GM08714 (cell line): Measurements from ENCODE around the gene CELF1.
A peak's percentile ranks its signal among the peaks of the same experiment; 100 is the strongest.

ENCODE experiments used
- H3K4me3 ChIP-seq: fragments of 200-500 bp; sonication (Bioruptor generic); 2 replicates; pipeline ENCODE4 v1.5.1; 2014; ENCODE audit warnings: mild to moderate bottlenecking, low read length, inconsistent platforms
- ZNF274 ChIP-seq: IDR thresholded peaks from 2 replicates; pipeline ENCODE4 v1.6.1; 2012; ENCODE audit warnings: mild to moderate bottlenecking, low read depth, low read length

Gene CELF1

DNA sequence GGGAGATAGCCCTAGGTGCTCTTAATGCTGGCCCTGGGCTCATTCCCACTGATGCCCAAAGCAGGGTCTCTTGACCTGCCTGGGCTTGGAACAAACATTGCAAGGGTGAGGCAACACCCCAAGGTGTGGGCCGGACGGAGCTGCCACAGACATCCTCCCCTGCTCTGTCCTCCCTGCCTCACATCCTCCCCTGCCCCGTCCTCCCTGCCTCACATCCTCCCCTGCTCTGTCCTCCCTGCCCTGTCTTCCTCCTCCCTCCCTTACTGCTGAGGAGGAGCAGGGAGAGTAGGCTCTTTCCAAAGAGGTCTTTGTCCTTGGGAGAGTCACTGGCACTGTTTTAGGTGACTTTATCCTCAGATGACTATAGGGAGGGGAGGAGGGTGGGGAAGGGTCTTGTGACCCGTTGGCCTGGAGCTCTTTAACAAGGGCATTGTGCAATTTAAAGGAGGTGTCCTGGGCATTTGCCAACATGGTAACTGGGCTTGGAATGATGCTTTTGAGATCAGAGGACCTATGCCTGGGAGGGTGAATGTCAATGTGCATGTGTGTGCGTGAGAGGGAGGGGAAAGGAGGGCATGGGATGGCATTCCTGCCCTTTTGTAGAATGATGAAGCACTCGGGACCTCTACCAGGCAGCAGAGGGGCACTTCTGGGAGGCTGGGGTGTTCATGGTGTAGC is 34.2 kb upstream of the CELF1 start:
- H3K4me3 ChIP-seq: no peak overlapping the region
- no peak for TF ChIP-seq ZNF274

DNA sequence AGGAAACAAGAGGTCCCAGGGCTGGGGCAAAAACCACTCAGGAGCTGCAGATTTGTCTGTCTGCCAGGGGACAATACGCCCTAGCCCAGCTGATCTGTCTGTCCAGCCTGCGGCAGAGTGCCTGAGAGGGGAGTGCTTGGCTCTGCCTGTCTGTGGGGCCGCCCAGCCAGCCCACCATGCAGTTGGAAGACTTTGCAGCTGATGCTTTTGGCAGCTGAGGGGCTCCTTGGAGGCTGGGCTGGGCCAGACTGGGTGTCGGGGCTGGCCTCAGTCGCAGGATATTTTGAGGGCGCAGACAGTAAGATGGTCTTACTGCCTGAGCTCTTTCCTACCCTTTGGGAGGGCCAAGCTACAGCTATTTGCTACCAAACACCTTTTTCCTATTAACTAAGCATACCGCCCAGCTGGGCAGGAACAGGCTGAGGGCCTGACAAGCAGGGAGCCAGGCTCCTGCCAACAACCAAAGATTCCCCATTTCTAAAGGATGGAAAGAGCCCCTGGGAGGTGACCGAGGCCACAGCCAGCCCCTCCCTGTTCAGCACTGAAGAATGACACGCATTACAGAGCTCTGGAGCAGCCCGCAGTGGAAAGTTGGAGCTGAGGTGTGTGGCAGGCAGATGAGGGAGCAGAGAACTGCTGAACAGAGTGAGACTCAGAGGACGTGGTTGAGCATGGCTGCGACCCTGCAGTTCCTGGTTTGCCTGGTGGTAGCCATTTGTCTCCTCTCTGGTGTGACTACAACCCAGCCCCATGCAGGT is 33.3 kb upstream of the CELF1 start, which contains the start of gene FAM180B:
TSS of gene FAM180B (plus strand) at position 581 of the 758 bp plus-strand sequence. CDS start at position 672, 91 bp downstream.
- TF ChIP-seq ZNF274: no peak
- no peak within 1 kb of the TSS for H3K4me3 ChIP-seq

DNA sequence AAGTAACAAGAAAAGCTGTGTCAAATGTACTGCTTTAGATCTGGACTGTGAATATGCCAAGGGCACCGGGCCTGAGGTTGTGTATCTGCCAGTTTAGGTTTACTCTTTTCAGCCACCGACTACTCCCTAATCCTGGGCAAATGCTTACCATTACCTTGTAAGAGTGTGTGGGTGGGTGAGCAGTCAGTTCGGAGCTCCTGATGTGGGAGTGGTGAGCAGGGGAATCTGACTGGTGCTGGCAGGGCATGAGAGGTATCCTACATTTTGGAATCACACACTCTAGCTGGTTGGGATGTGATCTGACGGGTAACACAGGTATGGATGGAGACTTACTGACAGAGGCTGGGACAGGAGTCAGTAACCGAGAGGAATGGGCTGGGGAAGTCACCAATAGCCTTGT is 30.9 kb upstream of the CELF1 start:
- no peak overlapping the region for H3K4me3 ChIP-seq
- TF ChIP-seq ZNF274: no peak

DNA sequence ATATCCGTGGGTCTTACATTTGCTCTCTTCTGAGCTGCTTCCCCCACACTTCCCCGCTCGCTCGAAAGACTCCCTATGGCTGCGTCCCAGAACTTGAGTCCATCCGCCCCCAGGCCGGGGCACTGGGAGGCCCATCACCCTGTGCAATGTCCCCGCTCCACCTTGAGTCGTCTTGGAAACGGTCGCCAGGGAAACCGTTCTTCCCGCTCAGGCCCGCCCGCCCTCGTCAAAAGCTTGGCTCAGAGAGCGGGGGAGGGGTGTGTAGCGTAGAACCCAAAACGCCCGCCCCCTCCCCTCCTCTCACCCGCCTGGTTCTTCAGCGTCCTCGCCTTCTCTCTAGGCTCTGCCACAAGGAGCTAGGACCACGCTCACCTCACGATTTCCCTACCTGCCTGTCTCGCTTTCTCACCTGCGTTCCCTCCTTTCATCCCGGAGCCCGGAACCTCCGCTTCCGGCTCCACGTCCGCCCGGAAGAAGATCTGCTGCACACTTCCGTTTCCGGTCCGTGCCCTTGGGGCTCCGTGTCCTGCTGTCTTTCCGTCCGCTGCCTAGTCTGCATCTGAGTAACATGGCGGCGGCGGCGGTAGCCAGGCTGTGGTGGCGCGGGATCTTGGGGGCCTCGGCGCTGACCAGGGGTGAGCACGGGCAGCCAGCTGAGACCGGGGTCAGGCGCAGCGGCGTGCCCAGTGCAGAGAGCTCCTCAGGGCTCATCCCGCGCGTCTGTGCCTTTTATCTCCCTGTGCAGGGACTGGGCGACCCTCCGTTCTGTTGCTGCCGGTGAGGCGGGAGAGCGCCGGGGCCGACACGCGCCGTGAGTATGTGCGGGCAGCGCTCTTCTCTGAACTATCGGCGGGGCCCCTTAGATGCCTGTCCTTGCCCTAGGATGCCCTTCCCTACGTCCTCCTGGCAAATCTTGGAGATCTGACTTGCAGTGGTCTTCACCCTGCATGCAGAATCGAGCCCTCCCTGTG is 25.9 kb upstream of the CELF1 start, which contains the start of the genes KBTBD4 and NDUFS3:
TSS of gene KBTBD4 (minus strand) at position 447 of the 971 bp plus-strand sequence. CDS start at position 428, 19 bp downstream.
TSS of gene NDUFS3 (plus strand) at position 551 of the 971 bp plus-strand sequence. CDS start at position 569, 18 bp downstream.
- TF ChIP-seq ZNF274: no peak

DNA sequence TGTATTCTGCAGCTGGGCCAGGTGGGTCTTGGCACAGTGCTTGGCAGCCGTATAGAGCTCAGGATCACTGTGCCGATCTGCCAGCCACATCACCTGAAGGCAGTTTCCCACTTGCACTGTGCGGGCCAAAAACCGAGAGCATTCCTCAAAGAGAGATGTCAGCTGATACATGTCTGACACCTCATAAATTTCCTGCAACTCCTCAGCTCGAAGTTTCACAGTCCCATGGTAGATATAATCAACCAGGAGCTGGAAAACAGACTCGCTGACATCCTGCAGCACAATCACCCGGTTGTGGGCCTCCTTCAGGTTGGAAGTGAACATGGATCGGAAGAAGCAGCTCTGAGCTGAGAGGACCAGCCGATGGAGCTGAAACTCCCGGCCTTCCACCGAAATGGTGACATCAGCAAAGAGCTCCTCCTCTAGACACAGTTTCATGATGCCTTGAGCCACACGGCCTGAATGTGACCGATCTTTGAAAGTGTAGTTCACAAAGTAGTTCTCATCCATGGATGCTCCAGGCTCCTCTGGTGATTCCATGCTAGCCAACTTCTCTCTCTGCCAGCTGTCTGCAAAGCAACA is 24.6 kb upstream of the CELF1 start:
- H3K4me3 ChIP-seq: peak overlapping the region; percentile 98; the same call in 1 of the 2 replicates
- no peak for TF ChIP-seq ZNF274

More for the DNA sequence above, 25.9 kb upstream of the CELF1 start, which contains the start of the genes KBTBD4 and NDUFS3:
- H3K4me3 ChIP-seq: peak within 1 kb of the TSS; percentile 98

DNA sequence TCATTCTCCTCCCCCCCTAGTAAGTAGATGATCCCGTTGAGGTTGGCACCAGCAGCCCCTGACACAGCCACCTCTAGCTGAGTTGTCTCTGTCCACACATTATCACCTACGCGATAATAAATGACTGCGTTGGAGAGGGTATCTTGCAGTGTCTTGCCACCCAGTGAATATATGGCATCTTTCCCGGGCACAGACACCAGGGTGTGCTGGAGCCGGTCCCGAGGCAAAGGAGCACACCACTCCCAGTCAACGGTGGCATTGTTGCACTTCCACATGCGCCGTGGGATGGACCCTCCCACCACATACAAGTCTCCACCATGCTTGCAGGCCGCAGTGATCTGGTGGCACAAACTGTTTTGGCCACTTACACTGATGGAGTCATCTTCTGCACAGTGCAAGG is 20.4 kb upstream of the CELF1 start:
- no peak overlapping the region for H3K4me3 ChIP-seq
- TF ChIP-seq ZNF274: no peak

DNA sequence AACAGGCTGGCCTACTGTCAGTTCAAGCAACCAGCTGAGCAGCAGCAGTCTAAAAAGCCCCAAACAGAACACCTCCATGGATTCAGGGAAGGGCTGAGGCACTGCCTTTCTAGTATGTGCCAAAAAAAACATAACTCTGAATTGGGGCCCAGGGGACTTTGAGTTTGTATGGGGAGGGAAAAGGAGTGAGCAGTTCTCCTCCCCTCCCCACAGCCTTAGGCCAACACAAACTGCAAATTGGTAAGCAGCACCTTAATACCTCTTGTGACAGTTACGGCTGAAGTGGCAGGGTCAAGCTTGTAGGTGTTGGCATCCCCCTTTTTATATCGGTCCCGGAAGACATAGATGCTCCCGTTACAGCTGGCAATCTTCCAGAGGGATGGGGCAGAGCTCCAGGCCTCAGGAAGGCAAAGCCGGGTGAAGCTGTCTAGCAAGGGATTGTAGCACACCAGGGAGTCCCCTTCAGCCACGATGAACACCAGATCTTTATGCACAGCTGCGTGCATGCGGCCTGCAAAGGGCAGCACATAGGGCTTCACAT is 19.9 kb upstream of the CELF1 start:
- no peak for TF ChIP-seq ZNF274
- H3K4me3 ChIP-seq: no peak overlapping the region

DNA sequence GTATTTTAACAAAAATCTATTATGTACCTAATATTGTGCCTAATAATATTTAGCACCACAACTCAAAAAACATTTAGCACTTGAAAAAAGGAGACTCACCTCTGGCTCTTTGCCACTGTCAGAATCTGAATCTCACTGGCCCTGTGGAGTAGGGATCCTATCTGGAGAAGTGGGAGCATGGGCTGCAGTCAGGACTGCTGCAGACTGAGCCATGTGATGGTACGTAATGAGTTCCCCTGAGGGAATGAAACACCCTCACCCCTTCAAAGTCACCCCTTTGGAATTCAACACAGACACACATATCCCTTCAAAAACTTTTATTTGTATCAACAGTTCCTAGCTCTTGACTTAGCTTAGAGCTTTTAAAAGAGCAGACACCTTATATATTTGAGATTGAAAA is 19.0 kb upstream of the CELF1 start:
- TF ChIP-seq ZNF274: no peak

DNA sequence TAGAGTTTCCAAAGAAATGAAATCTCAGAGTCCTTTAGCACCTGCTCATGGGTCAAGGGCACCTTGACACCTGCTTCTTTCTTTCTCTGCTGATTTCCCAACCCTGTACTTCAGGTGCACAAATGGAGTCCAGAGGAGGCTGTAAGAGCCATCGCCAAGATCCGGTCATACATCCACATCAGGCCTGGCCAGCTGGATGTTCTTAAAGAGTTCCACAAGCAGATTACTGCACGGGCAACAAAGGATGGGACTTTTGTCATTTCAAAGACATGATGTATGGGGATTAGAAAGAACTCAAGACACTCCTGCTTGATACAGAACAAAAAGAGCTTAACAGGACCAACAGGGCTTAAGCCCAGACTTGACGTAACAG is 18.4 kb upstream of the CELF1 start:
- H3K4me3 ChIP-seq: no peak overlapping the region
- TF ChIP-seq ZNF274: no peak

More for the DNA sequence above, 19.0 kb upstream of the CELF1 start:
- no peak overlapping the region for H3K4me3 ChIP-seq

DNA sequence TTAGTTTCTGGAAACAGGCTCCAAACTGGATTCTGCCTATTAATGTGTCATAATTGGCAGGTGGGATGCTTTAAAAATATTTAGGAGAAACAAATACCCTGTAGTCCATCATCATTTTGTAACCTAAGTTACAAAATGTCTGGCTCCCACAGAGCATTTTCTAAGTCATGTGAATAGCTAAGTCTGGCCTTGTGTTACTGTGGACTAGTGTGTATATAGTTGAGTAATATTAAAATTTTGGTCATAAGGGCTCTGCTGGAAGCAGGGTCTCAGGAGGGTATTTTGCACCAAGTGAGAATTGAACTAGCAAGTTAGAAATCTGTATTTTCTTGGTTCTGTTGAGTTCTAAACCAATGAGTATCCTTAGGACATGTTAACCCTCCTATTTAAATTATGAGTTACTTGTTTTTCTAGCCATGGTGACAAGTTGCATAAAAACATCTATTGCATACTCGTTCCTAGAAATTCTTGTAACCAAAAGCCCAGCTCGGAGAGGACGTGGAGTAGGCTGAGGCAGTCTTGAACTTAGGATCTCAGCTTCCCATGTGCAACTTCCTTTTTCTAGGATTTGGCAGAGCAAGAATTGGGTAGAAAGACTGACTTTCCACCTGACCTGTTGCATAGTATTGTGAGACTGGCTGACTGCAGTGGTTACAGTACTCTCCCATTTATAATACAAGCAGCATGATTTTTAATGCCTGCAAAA is 17.9 kb upstream of the CELF1 start:
- no peak overlapping the region for H3K4me3 ChIP-seq
- no peak for TF ChIP-seq ZNF274

DNA sequence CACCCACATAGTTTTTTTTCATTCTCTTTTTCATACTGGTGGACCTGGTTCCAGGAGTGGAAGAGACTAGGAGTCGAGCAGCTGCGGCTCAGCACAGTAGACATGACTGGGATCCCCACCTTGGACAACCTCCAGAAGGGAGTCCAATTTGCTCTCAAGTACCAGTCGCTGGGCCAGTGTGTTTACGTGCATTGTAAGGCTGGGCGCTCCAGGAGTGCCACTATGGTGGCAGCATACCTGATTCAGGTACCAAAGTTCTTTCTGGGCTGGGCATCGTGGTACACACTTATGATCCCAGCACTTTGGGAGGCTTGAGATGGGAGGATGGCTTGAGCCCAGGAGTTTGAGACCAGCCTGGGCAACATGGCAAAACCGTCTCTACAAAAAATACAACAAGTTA is 16.7 kb upstream of the CELF1 start:
- no peak overlapping the region for H3K4me3 ChIP-seq
- TF ChIP-seq ZNF274: no peak

DNA sequence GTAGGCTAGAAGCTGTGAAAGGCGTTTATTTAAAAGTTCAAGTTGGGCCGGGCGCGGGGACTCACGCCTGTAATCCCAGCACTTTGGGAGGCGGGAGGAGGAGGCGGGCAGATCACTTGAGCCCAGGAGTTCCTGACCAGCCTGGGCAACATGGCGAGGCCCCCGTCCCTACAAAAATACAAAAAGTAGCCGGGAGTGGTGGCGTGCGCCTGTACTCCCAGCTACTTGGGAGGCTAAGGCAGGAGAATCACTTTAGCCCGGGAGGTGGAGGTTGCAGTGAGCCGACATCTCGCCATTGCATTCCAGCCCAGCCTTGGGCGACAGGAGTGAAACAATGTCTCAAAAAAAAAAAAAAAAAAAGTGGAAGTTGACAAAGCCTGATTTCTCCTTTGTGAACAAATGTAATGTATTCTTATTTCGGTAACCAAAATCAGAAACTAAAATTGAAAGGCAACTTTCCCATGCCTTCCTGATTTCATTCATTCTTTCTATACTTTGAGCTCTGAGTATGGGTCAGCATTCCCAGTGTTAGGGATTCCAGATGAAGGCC is 13.3 kb upstream of the CELF1 start:
- peak overlapping the region; percentile 86 for H3K4me3 ChIP-seq
- no peak for TF ChIP-seq ZNF274
